HUDEP-2 (cell line): ENCODE results near the gene ZNF652.

ENCODE experiments used
- DNase-seq, 76 experiments: peaks; one replicate each; lab custom pipeline; 2025; ENCODE audit not compliant: unreplicated experiment in 76 of 76; lab: John Stamatoyannopoulos, UW

ZNF652 gene

GRCh38 chr17:49361902-49362722, at the start of gene ZNF652:
Gene ZNF652 (minus strand): TSS chr17:49362250. CDS start chr17:49317725, 44,525 bp downstream.
- peak in 75 of 76 experiments; percentile 19 to 95 (median 81) for DNase-seq

GRCh38 chr17:49409066-49409465, 47.0 kb upstream of the ZNF652 start:
- DNase-seq = no peak

GRCh38 chr17:49407981-49408501, 46.0 kb upstream of the ZNF652 start:
- DNase-seq = peak in 73 of 76 experiments; percentile 14 to 86 (median 73)

- no peak for DNase-seq
Observed at GRCh38 chr17:49407086-49407485, 45.0 kb upstream of the ZNF652 start.

GRCh38 chr17:49406421-49407061, 44.5 kb upstream of the ZNF652 start:
- no peak for DNase-seq

- no peak for DNase-seq
Observed at GRCh38 chr17:49404906-49405305, 42.9 kb upstream of the ZNF652 start.

- no peak for DNase-seq
Observed at GRCh38 chr17:49404361-49404760, 42.3 kb upstream of the ZNF652 start.

GRCh38 chr17:49403514-49404289, 41.7 kb upstream of the ZNF652 start:
- no peak for DNase-seq

GRCh38 chr17:49402706-49403105, 40.7 kb upstream of the ZNF652 start:
- no peak for DNase-seq

GRCh38 chr17:49401971-49402611, 40.0 kb upstream of the ZNF652 start:
- no peak for DNase-seq

- DNase-seq = no peak
Observed at GRCh38 chr17:49399995-49400394, 37.9 kb upstream of the ZNF652 start.

- no peak for DNase-seq
Observed at GRCh38 chr17:49397586-49397985, 35.5 kb upstream of the ZNF652 start.

GRCh38 chr17:49393491-49394255, 31.6 kb upstream of the ZNF652 start:
- no peak for DNase-seq

- DNase-seq = peak in 15 of 76 experiments; percentile 2 to 40 (median 11)
Observed at GRCh38 chr17:49390548-49391324, 28.7 kb upstream of the ZNF652 start.

GRCh38 chr17:49389514-49390347, 27.7 kb upstream of the ZNF652 start:
- DNase-seq = peak in 44 of 76 experiments; percentile 4 to 66 (median 26)

- no peak for DNase-seq
Observed at GRCh38 chr17:49388692-49389513, 26.9 kb upstream of the ZNF652 start.

- no peak for DNase-seq
Observed at GRCh38 chr17:49388290-49388640, 26.2 kb upstream of the ZNF652 start.
